Skeletal muscle cell (primary cell): ENCODE data around the gene GAB2.
"Not testable (repeated sequence)": the region's sequence is repeated elsewhere in the genome, so short reads cannot be mapped to it uniquely, and the experiment has no call there.

ENCODE experiments used
- DNase-seq: peaks from one replicate; pipeline ENCODE4 v3.0.0-alpha.2; 2010; ENCODE audit warnings: low read depth
- H3K4me3 ChIP-seq: 2 replicates; pipeline ENCODE4 v1.5.1; 2011; ENCODE audit warnings: low read depth, mild to moderate bottlenecking, control low read depth, low read length, moderate library complexity

GAB2 gene

DNA sequence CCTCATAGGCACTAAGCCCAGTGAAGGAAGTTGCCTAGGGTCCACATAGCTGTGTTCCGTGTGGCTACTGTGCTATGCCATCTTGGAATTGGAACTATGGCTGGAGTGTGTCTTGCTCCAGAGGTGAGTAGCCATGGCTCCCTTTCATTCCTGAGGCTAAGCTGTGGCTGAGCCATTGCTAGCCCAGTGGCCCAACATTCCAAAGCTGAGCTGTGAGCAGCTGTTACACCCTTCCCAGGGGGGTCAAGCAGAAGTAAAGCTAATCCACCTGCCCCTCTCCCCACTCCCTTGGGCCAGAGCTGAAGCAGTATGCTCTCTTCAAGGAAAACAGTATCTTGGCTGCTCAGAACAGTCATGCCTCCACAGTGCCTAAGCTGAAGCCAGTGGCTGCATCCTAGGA is 177.8 kb downstream of the GAB2 start:
- DNase-seq, result no peak
- no peak overlapping the region for H3K4me3 ChIP-seq

DNA sequence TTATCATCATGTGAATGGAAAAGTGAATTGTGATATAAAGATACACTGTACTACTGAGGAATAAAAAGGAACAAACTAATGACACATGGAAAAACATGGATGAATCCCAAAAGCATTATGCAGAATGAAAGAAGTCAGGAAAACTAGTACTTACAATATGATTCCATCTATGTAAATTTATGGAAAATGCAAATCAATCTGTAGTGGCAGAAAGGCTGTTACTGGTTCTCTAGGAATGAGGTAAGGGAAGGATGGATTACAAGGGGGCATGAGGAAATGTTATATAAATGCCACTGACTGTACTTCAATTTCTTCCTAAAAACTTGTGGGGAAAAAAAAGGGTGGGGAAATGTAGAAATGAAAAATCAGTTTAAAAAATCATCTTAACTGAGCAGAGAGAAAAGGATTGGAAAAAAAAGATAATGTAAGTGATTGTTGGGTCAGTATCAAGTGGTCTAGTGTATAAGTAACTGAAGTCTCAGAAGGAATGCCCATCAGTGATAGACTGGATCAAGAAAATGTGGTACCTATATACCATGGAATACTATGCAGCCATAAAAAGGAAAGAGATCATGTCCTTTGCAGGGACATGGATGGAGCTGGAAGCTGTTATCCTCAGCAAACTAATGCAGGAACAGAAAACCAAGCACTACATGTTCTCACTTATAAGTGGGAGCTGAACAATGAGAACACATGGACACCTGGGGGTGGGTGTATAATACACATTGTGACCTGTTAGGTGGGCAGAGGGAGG is 180.2 kb downstream of the GAB2 start:
- no peak for DNase-seq
- no peak overlapping the region for H3K4me3 ChIP-seq

DNA sequence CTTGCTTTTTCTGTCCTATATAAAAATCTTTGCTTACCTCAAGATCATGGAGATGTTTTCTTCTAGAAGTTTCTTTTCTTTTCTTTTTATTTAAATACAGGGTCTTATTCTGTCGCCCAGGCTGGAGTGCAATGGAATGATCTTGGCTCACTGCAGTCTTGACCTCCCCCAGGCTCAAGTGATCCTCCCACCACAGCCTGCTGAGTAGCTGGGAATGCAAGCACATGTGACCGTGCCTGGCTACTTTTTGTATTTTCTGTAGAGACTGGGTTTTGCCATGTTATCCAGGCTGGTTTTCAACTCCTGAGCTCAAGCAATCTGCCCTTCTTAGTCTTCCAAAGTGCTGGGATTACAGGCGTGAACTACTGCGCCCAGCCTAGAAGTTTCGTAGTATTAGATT is 183.6 kb downstream of the GAB2 start:
- H3K4me3 ChIP-seq, result no peak overlapping the region
- DNase-seq, result no peak

DNA sequence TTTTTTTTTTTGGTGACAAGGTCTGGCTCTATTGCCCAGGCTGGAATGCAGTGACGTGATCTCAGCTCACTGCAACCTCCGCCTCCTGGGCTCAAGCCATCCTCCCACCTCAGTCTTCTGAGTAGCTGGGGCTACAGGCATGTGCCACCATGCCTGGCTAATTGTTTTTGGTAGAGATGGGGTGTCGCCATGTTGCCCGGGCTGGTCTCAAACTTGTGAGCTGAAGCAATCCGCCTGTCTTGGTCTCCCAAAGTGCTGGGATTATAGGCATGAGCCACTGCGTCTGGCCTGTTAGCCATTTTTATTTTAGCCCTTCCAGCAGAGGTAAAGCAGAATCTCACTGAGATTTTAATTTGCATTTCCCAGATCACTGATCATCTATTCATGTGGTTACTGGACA is 184.6 kb downstream of the GAB2 start:
- not testable (repeated sequence) for H3K4me3 ChIP-seq, DNase-seq

DNA sequence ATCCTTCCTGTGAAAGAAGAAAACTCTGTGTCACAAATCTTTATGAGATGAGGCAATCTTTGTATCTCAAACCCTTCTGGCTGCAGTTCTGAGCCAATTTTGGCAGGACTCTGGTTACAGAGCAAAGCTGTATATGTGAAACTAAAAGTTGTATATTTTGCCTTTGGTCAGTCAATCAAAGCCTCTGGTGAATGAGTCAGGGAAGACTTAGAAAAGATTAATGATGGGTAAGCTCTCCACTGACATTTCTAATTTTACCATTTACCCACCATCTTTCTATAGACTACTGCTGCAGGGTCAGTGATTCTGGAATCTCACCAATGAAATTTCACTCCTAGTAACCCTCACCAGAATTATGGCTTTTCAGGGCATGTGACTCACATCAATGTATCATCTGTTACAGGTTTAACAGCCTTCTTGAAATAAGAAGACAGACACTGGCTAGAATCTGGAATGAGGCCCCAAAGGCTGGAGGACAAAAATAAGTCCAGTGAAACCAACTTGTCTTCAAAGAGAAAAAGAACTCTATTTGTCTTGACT is 185.6 kb downstream of the GAB2 start:
- DNase-seq, result peak; percentile 72
- no peak overlapping the region for H3K4me3 ChIP-seq

DNA sequence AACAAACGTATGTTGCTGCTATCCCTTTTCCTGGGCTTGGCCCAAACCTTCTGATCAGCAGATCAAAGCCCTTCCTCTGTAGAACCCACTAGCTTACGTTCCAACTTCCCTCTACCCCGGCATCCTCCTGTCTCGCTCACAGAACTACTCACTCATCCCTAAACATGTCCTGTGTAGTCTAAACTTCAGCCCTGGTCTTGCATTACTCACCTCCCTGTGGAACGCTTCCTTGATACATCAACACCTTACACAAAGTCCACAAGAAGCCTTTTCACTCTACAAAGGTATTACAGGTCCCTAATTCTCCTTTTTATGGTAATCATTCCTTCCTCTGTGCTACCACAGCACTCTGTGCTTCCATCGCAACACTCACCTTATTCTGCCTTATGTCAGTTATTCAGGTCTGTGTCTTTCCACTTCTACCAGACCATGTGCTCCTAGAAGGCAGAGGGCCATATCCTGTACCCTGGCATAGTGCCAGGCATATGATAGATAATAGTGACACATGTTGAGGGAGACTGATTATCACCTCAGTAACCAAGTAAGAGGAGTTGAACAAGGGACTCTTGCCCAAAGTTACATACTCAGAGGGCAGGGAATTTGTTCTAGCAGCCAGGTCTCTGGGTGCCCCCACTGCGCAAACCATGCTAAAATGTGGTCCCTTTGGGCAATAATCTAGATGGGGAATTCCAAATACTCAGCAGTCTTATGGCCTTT is 187.3 kb downstream of the GAB2 start:
- no peak overlapping the region for H3K4me3 ChIP-seq
- DNase-seq, result no peak

DNA sequence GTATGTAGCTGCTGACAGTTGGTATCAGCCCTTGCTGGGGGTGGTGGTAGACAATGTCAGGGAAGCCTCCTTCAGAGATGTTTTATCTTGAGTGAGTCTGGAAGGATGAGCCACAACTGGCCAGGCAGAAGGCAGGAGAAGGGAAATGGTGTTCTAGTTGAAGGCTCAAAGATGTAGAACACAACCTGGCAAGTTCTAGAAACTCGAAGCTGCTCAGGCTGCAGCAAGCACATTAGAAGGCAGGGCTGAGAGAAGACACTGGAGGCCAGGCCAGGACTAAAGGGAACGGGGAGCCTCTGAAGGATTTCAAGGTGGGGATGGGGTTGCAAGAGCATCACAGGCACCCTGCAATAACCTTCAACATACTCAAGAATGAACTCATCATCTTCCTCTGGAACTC is 188.5 kb downstream of the GAB2 start:
- H3K4me3 ChIP-seq, result no peak overlapping the region
- no peak for DNase-seq

DNA sequence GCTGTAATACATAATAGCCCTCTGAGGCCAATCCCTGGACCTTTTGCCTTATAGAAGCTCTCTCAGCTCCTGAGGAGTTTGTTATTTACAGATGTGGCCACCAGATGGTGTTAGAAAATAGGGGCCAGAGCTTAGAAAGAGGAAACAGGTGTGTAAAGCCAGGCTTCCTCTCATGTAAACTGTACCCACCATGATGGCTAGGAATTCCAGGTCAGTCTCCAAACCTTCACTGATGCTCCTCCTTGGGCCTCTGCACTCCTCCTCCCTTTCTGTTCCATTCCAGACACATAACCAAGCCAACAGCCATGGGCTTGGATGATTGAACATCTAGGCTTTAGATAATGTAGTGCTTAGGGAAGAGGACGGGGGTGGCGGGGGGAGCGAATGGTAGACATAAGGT is 189.2 kb downstream of the GAB2 start:
- no peak overlapping the region for H3K4me3 ChIP-seq
- DNase-seq, result no peak

DNA sequence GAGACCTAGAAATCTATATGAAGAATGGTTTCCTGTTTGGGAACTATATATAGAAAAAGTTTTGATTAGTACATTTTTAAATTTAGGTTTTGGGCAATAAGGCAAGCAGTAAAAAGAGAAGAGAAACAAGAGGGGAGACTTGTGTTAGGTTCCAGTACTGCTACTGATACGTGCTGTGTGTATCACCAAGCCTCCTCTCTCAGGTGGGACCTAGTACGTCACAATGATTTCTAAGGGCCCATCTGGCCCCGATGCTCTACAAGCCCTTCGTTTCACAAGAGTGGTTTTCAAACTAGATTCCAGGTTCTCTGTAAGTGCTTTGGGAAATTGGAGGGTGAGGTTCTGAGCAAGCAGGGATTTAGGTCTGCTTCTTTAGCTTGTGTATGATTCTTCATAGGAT is 189.7 kb downstream of the GAB2 start:
- H3K4me3 ChIP-seq, result no peak overlapping the region
- no peak for DNase-seq

DNA sequence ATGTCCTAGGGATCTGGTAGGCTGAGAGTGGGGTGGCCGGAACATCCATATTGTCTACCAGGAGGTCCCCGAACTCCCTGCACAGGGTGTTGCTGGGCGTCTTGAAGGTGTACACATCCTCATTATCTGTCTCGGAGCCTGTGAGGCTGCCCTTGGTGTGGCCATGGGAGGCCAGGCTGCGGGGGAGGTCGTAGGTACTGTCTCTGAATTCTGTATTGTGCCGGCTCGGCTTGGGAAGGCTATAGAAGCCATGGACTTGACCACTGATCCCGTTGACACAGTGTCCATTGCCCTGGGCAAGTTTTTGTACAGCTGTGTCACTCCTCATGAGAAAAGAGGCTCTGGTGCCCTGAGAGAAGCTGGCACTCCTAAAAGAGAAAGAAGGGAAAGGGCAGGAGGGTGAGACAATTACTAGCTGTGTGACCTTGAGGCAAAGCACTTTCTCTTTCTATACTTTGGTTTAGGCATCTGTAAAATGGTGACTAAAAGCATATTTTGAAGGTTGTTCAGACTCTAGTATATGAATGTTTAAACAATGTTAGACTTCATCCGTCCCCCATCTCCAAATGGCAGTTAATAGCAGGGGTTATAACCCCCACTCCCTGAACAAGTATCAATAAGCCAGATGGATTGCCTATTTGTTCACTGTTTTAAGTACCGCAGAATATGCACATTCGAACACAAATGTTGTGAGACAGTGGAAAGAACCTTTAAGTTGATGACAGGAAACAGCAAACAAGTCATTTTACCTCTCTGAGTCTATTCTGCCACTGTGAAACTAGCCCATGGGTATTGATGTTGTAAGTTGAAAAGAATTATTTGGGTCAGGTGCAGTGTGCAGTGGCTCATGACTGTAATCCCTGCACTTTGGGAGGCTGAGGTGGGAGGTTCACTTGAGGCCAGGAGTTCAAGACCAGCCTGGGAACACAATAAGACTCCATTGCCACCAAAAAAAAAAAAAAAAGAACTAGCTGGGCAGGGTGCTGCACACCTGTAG is 190.6 kb downstream of the GAB2 start:
- no peak for DNase-seq
- no peak overlapping the region for H3K4me3 ChIP-seq

DNA sequence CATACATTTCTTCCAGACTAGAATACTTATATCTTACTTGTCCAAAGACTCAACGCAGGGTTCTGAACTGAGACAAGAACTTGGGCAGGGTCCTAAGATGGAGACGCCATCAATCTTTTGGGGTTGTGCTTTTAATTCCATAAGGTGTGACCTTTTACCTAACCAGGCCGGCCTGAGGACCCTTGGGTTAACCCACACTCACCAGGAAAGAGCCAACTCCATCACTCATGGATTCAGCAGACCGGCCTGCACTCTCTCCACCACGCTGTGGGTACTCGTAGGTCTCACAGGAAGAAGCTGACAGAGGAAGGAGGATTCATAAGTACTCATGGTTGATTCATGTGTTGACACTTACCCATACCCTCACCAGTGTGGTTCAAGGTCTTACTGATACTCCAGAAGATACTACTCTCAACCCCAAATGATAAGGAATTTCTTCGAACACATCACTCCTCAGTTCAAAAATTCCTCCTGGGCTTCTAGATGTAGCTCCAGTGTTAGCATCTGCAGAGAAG is 192.7 kb downstream of the GAB2 start:
- DNase-seq, result no peak
- H3K4me3 ChIP-seq, result no peak overlapping the region

DNA sequence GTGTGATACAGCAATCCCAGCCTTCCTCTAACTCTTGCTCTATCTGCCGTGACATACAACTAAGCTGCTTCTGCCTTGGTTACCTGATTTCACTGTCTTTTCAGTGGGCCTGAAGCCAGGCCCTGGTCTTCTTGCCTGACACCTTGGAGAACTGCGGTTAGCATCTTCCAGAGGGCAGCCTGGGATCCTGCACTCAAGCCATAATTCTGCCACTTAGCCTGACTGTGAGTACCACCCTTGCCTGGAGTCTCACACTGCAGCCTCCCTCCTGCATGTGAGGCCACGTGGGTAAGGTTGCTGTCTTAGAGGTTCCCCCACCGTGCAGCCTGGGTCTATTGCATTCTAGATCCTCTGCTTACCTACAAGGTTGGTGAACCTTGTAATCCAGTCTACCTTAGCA is 193.1 kb downstream of the GAB2 start:
- no peak overlapping the region for H3K4me3 ChIP-seq
- DNase-seq, result no peak

DNA sequence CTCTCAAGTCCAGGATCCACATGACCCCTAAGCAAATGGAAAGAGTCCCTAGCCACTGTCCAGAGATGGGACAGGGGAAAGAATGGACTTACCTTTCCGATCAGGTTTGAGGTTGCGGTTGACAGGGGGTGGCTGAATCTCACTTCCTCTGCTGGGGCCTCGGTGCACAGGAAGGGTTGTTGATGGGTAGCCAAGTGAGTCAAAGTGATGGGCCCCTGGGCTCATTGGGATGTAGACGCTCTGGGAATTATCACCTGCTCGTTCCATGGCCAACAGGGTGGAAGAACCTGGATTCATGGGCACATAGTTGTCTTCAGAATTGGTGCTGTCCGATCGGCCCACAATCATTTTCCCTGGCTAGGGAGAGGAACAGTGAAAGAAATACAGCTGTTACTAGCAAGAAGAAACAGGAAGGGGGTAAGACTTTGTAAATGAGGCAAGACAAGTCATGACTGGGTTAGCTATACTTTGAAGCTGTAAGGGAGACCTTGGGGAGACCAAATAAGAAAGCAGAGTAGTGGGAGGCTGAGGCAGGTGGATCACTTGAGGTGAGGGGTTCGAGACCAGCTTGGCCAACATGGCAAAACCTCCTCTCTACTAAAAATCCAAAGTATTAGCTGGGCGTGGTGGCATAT is 194.2 kb downstream of the GAB2 start:
- DNase-seq, result no peak
- H3K4me3 ChIP-seq, result no peak overlapping the region

DNA sequence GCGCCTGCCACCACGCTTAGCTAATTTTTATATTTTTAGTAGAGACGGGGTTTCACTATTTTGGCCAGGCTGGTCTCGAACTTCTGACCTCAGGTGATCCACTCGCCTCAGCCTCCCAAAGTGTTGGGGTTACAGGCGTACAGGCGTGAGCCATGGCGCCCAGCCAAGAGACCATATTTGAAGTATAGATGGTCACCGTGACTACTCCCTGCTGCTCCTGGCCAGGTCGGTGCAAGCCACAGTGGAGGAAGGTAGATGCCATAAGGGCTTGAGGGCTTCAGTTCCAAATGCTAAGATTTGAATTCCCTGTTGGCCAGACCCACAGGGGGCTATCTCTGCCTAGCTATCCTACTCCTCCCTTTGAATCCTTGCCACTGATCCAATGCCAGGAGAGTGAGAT is 194.9 kb downstream of the GAB2 start:
- H3K4me3 ChIP-seq, DNase-seq: not testable (repeated sequence)

DNA sequence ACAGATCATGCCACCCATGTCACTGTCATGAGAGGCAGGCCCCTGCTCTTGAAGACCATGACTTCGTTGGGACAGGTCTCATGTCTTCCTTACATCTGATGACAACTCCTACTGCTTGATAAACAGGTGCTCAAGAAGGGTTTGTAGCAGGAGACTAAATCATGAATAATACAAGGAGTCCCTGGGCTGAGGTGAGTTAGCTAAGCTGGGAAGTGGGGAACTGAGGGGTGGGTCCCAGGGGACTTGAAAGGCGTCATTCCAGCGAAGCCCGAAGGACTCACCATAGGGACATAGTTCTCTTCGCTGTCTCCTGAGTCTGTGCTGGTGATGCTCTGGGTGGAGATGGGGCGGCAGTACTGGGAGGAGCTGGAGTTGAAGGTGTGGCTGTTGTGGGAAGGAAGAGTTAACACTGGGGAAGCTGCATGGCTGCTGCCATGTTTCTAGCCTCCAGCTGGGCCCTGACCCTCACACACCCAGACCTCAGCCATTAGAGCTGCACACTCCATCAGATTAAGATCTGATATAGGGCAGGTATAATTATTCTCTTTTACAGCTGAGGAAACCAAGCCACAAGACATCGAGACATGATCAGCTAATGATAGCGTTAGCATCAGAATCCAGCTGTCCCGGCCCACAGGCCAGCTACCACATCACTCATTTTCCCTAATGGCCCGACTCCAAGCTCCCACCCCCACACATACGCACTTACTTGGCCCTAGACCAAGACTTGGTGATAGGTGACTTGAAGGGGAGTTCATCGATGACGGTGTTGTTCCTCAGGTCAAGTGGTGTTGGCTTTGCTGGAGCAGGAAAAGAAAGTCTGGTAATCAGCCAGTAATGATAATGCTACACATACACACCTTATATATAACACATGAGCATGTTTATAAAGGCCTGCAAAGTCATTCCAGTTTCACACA is 196.0 kb downstream of the GAB2 start:
- no peak overlapping the region for H3K4me3 ChIP-seq
- no peak for DNase-seq

DNA sequence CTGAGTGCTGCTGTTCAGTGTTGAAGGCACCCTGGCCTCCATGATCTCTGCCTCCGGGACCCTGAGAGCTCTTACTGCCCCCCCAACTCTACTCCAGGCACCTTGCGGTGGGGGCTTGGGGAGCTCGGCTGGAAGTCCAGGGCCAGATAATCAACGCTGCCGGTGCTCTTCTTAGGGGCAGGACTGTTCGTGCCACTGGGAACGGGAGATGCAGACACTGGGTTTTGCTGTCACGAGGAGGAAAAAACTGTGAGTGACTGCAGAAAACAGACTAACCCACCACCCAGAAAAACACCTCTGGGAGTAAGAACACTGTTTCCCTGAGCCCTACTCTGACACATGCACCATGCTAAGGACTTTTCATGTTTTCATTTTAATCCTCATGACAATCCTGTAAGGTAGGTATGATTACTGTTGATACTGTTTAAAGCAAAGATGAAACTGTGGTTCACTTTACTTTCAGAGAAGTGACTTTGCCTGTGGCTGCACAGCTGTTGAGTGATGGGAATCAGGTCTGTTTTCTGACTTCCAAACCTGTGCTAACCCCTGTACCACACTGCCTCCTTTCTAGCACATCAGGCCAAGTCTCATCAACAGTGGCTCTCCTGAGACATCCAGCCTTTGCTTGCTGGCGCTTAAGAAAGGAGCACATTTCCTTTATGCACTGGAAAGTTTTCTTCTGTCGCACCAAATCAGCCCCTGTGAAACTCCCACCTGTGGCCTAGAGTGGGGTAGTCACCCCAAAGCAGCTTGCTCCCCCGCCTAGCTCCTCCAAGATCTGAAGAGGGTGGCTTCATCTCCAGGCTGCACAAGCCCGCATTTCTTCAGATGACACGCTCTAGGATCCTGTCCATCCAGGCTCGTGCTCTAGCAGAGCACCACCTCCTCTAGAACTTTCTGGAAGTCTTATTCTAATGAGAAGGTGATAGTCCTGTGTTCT is 197.1 kb downstream of the GAB2 start:
- H3K4me3 ChIP-seq, result no peak overlapping the region
- no peak for DNase-seq
